Measurements from ENCODE around the gene KIF26B.

DNA sequence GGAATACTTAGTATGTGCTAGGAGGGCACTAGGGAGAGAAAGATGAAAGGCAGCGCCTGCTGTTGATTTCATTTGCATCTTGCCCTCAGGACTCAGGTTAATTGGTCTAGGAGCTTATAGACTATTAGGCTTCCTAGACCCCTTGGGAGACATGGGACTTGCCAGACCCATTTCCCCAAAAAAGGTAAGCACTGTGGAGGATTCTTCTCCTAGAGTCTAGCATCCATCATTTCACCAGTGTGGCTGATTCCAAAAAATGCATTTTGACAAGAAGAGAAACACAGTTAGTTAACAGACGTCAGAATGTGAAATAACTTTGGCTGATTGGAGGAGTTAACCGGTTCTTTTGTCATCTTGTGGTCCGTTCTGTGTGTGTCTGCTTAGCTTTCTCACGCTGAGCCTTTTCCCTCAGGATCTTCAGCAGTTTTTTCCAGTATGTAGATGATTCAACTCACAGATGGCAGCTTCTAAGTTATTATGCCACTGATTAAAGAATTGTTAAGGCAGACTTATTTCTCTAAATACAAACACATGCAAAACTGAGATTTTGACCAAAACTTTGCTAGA, 108.8 kb downstream of the KIF26B start:
- TF ChIP-seq, protein P1, sequence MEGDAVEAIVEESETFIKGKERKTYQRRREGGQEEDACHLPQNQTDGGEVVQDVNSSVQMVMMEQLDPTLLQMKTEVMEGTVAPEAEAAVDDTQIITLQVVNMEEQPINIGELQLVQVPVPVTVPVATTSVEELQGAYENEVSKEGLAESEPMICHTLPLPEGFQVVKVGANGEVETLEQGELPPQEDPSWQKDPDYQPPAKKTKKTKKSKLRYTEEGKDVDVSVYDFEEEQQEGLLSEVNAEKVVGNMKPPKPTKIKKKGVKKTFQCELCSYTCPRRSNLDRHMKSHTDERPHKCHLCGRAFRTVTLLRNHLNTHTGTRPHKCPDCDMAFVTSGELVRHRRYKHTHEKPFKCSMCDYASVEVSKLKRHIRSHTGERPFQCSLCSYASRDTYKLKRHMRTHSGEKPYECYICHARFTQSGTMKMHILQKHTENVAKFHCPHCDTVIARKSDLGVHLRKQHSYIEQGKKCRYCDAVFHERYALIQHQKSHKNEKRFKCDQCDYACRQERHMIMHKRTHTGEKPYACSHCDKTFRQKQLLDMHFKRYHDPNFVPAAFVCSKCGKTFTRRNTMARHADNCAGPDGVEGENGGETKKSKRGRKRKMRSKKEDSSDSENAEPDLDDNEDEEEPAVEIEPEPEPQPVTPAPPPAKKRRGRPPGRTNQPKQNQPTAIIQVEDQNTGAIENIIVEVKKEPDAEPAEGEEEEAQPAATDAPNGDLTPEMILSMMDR (IDR thresholded peaks at IDR 0.05): no peak
- TF ChIP-seq POLR2A (IDR thresholded peaks at IDR 0.05): no peak
